KMS-11 (cell line): ENCODE data around the gene TMEM232.
"Not testable (repeated sequence)": the region's sequence is repeated elsewhere in the genome, so short reads cannot be mapped to it uniquely, and the experiment has no call there.

Source experiments
- H2AFZ ChIP-seq: fragments of 200-600 bp; sonication (generic); 2 replicates; pipeline ENCODE4 v1.6.1; 2016; ENCODE audit warnings: antibody characterized with exemption, mixed run types, low read depth
- H3K27ac ChIP-seq: fragments of 200-600 bp; sonication (generic); 2 replicates; pipeline ENCODE4 v1.6.1; 2016; ENCODE audit warnings: mild to moderate bottlenecking, mixed run types
- H3K27me3 ChIP-seq: fragments of 200-600 bp; sonication (generic); 2 replicates; pipeline ENCODE4 v1.6.1; 2017; ENCODE audit warnings: mild to moderate bottlenecking, low read depth, mixed run types, moderate library complexity; ENCODE audit not compliant: insufficient read depth
- H3K36me3 ChIP-seq: fragments of 200-600 bp; sonication (generic); 2 replicates; pipeline ENCODE4 v1.6.1; 2017; ENCODE audit warnings: mild to moderate bottlenecking, mixed run types; ENCODE audit not compliant: insufficient read depth
- H3K4me1 ChIP-seq: fragments of 200-600 bp; sonication (generic); 2 replicates; pipeline ENCODE4 v1.6.1; 2016; ENCODE audit warnings: mild to moderate bottlenecking, low read depth, mixed run types; ENCODE audit not compliant: poor library complexity, severe bottlenecking
- H3K4me2 ChIP-seq: fragments of 200-600 bp; sonication (generic); 2 replicates; pipeline ENCODE4 v1.7.0; 2016; ENCODE audit warnings: mild to moderate bottlenecking, mixed run types
- H3K4me3 ChIP-seq: fragments of 200-600 bp; sonication (generic); IDR thresholded peaks from 2 replicates; pipeline ENCODE4 v1.6.1; 2017; ENCODE audit warnings: low read depth, low read length, mixed read lengths; ENCODE audit not compliant: insufficient read depth
- H3K79me2 ChIP-seq: fragments of 200-600 bp; sonication (generic); 2 replicates; pipeline ENCODE4 v1.6.1; 2016; ENCODE audit warnings: low read depth, mixed run types; ENCODE audit not compliant: insufficient read depth
- H3K9ac ChIP-seq: fragments of 200-600 bp; sonication (generic); 2 replicates; pipeline ENCODE4 v1.6.1; 2016; ENCODE audit warnings: mild to moderate bottlenecking, mixed run types
- H4K20me1 ChIP-seq: fragments of 200-600 bp; sonication (generic); 2 replicates; pipeline ENCODE4 v1.6.1; 2016; ENCODE audit warnings: mild to moderate bottlenecking, mixed run types; ENCODE audit not compliant: insufficient read depth
- CTCF ChIP-seq: fragments of 200-600 bp; sonication (generic); conservative IDR thresholded peaks from 2 replicates; pipeline ENCODE4 v1.6.1; 2017; ENCODE audit warnings: low read depth, mild to moderate bottlenecking, antibody characterized with exemption, low read length, moderate library complexity, mixed read lengths

The TMEM232 gene

GRCh38 chr5:110687485-110687884 is 39.0 kb downstream of the TMEM232 start:
- no peaks in the 10 kb centered on the region for H3K27me3 ChIP-seq
- no peaks in the 10 kb centered on the region for H3K79me2 ChIP-seq
- H2AFZ ChIP-seq = no peak overlapping the region
- H3K36me3 ChIP-seq = no peaks in the 10 kb centered on the region
- no peak overlapping the region for H3K9ac ChIP-seq
- H3K4me3 ChIP-seq = no peak overlapping the region
- no peaks in the 10 kb centered on the region for H4K20me1 ChIP-seq
- TF ChIP-seq CTCF = no peak
- H3K4me1 ChIP-seq = peaks cover 3% of the 10 kb centered on the region
- H3K4me2 ChIP-seq = no peak overlapping the region
- no peak overlapping the region for H3K27ac ChIP-seq

- Histone ChIP-seq H3K4me3 (no peak overlapping the region), H4K20me1 (no peaks in the 10 kb centered on the region), H2AFZ (no peak overlapping the region), H3K9ac (no peak overlapping the region), H3K4me2 (no peak overlapping the region), H3K36me3 (no peaks in the 10 kb centered on the region), H3K4me1 (peaks cover 3% of the 10 kb centered on the region), H3K27ac (no peak overlapping the region), H3K79me2 (no peaks in the 10 kb centered on the region), H3K27me3 (no peaks in the 10 kb centered on the region)
- no peak for TF ChIP-seq CTCF
These were observed 40.2 kb downstream of the TMEM232 start for GRCh38 chr5:110686270-110686669.

GRCh38 chr5:110681953-110682352 is 44.5 kb downstream of the TMEM232 start:
- Histone ChIP-seq H4K20me1 (no peaks in the 10 kb centered on the region), H3K27ac (no peak overlapping the region), H3K9ac (no peak overlapping the region), H3K4me1 (no peaks in the 10 kb centered on the region), H3K36me3 (no peaks in the 10 kb centered on the region), H3K4me3 (no peak overlapping the region), H3K4me2 (no peak overlapping the region), H2AFZ (no peak overlapping the region), H3K27me3 (no peaks in the 10 kb centered on the region), H3K79me2 (no peaks in the 10 kb centered on the region)
- no peak for TF ChIP-seq CTCF

GRCh38 chr5:110681109-110681508 is 45.4 kb downstream of the TMEM232 start:
- Histone ChIP-seq H3K36me3 (no peaks in the 10 kb centered on the region), H3K4me3 (no peak overlapping the region), H3K27me3 (no peaks in the 10 kb centered on the region), H2AFZ (no peak overlapping the region), H3K27ac (no peak overlapping the region), H3K4me2 (no peak overlapping the region), H3K9ac (no peak overlapping the region), H3K4me1 (no peaks in the 10 kb centered on the region), H4K20me1 (no peaks in the 10 kb centered on the region), H3K79me2 (no peaks in the 10 kb centered on the region)
- no peak for TF ChIP-seq CTCF

GRCh38 chr5:110676554-110676953 is 49.9 kb downstream of the TMEM232 start:
- H3K4me1 ChIP-seq, H3K27me3 ChIP-seq, H3K9ac ChIP-seq: not testable (repeated sequence)

More at GRCh38 chr5:110676554-110676953, 49.9 kb downstream of the TMEM232 start:
- not testable (repeated sequence) for H3K4me2 ChIP-seq, H2AFZ ChIP-seq, H4K20me1 ChIP-seq, H3K27ac ChIP-seq, H3K36me3 ChIP-seq, H3K4me3 ChIP-seq, H3K79me2 ChIP-seq
